Mucosa of stomach (tissue), 1 donor: ENCODE results near the gene EARS2.

Experiments used
- H3K27me3 ChIP-seq: one replicate; pipeline ENCODE4 v1.7.0; 2013; ENCODE audit warnings: mild to moderate bottlenecking, low read length; ENCODE audit not compliant: control insufficient read depth, insufficient read depth
- H3K36me3 ChIP-seq: one replicate; pipeline ENCODE4 v1.7.0; 2013; ENCODE audit warnings: low read length; ENCODE audit not compliant: control insufficient read depth, insufficient read depth
- H3K4me1 ChIP-seq: one replicate; pipeline ENCODE4 v1.7.0; 2013; ENCODE audit warnings: mild to moderate bottlenecking, low read length; ENCODE audit not compliant: control insufficient read depth, insufficient read depth
- H3K4me3 ChIP-seq: one replicate; pipeline ENCODE4 v1.7.0; 2013; ENCODE audit warnings: low read length
- H3K9ac ChIP-seq: one replicate; pipeline ENCODE4 v1.7.0; 2013; ENCODE audit warnings: mild to moderate bottlenecking, low read length, moderate library complexity
- H3K9me3 ChIP-seq: one replicate; pipeline ENCODE4 v1.7.0; 2013; ENCODE audit warnings: mild to moderate bottlenecking, low read length, moderate library complexity; ENCODE audit not compliant: control insufficient read depth
- donor health status: Pancreatic carcinoma.

EARS2 gene

GRCh38 chr16:23535901-23536300 is 21.2 kb downstream of the EARS2 start:
- Histone ChIP-seq H3K36me3 (no peaks in the 10 kb centered on the region), H3K4me1 (no peaks in the 10 kb centered on the region), H3K4me3 (no peak overlapping the region), H3K27me3 (no peaks in the 10 kb centered on the region), H3K9ac (no peak overlapping the region), H3K9me3 (no peaks in the 10 kb centered on the region)

- Histone ChIP-seq H3K9me3 (no peaks in the 10 kb centered on the region), H3K4me1 (no peaks in the 10 kb centered on the region), H3K36me3 (no peaks in the 10 kb centered on the region), H3K9ac (no peak overlapping the region), H3K27me3 (no peaks in the 10 kb centered on the region), H3K4me3 (no peak overlapping the region)
These were observed 22.0 kb downstream of the EARS2 start for GRCh38 chr16:23534868-23535860.

GRCh38 chr16:23532448-23532847 is 24.7 kb downstream of the EARS2 start:
- Histone ChIP-seq H3K9me3 (no peaks in the 10 kb centered on the region), H3K9ac (no peak overlapping the region), H3K4me3 (no peak overlapping the region), H3K36me3 (no peaks in the 10 kb centered on the region), H3K27me3 (no peaks in the 10 kb centered on the region), H3K4me1 (no peaks in the 10 kb centered on the region)

- H3K9me3 ChIP-seq = no peaks in the 10 kb centered on the region
- no peaks in the 10 kb centered on the region for H3K36me3 ChIP-seq
- no peak overlapping the region for H3K4me3 ChIP-seq
- H3K27me3 ChIP-seq = no peaks in the 10 kb centered on the region
- H3K9ac ChIP-seq = no peak overlapping the region
- no peaks in the 10 kb centered on the region for H3K4me1 ChIP-seq
These were observed 27.1 kb downstream of the EARS2 start for GRCh38 chr16:23530062-23530461.

DNA sequence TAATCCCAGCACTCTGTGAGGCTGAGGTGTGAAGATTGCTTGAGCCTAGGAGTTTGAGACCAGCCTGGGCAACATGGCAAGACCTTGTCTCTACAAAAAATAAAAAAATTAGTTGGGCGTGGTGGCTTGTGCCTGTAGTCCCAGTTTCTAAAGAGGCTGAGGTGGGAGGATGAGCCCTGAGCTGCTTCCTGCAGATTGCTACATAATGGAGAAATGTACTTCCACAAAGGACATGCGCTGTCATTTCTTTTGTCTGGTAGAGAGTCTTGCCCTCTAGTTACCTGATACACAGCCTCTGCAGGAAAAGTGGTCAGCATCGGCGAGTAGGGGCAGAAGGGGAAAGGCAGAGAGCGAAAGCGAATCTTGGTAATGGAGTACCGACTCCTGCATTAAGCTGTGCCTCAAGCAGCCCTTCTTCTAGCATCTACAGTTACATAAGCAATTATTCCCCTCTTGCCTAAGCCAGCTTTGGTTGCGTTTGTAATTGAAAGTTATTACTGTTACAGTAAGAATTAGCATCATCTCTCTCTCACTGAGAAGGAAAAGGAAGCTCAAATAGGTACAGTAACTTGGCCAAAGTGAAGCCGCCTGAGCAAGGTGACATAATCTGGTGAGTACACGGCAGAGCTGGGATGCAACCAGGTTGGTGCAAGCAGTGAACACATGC is 28.4 kb downstream of the EARS2 start:
- Histone ChIP-seq H3K36me3 (no peaks in the 10 kb centered on the region), H3K4me1 (no peaks in the 10 kb centered on the region), H3K27me3 (no peaks in the 10 kb centered on the region), H3K9ac (no peak overlapping the region), H3K4me3 (no peak overlapping the region), H3K9me3 (no peaks in the 10 kb centered on the region)

- Histone ChIP-seq H3K4me3 (no peak overlapping the region), H3K9me3 (no peaks in the 10 kb centered on the region), H3K36me3 (no peaks in the 10 kb centered on the region), H3K27me3 (no peaks in the 10 kb centered on the region), H3K9ac (no peak overlapping the region), H3K4me1 (no peaks in the 10 kb centered on the region)
These were observed 29.0 kb downstream of the EARS2 start for GRCh38 chr16:23527961-23528643.

GRCh38 chr16:23524886-23525285 is 32.3 kb downstream of the EARS2 start:
- no peak overlapping the region for H3K9ac ChIP-seq
- no peaks in the 10 kb centered on the region for H3K27me3 ChIP-seq
- H3K4me1 ChIP-seq = no peaks in the 10 kb centered on the region
- no peaks in the 10 kb centered on the region for H3K36me3 ChIP-seq
- H3K4me3 ChIP-seq = no peak overlapping the region
- H3K9me3 ChIP-seq = no peaks in the 10 kb centered on the region

GRCh38 chr16:23523876-23524385 is 33.2 kb downstream of the EARS2 start:
- Histone ChIP-seq H3K9me3 (no peaks in the 10 kb centered on the region), H3K27me3 (no peaks in the 10 kb centered on the region), H3K9ac (no peak overlapping the region), H3K4me1 (no peaks in the 10 kb centered on the region), H3K4me3 (no peak overlapping the region), H3K36me3 (no peaks in the 10 kb centered on the region)

- Histone ChIP-seq H3K4me3 (no peak overlapping the region), H3K36me3 (no peaks in the 10 kb centered on the region)
These were observed 33.8 kb downstream of the EARS2 start for GRCh38 chr16:23523321-23523720.

GRCh38 chr16:23521965-23522364 is 35.2 kb downstream of the EARS2 start:
- Histone ChIP-seq H3K4me1 (no peaks in the 10 kb centered on the region), H3K9me3 (no peaks in the 10 kb centered on the region), H3K36me3 (no peaks in the 10 kb centered on the region), H3K9ac (no peak overlapping the region), H3K27me3 (no peaks in the 10 kb centered on the region), H3K4me3 (no peak overlapping the region)

More at GRCh38 chr16:23523321-23523720, 33.8 kb downstream of the EARS2 start:
- Histone ChIP-seq H3K27me3 (no peaks in the 10 kb centered on the region), H3K9me3 (no peaks in the 10 kb centered on the region), H3K9ac (no peak overlapping the region), H3K4me1 (no peaks in the 10 kb centered on the region)

GRCh38 chr16:23521037-23521743 is 36.0 kb downstream of the EARS2 start:
- H3K4me1 ChIP-seq = no peaks in the 10 kb centered on the region
- no peaks in the 10 kb centered on the region for H3K9me3 ChIP-seq
- H3K4me3 ChIP-seq = no peak overlapping the region
- H3K27me3 ChIP-seq = no peaks in the 10 kb centered on the region
- H3K36me3 ChIP-seq = no peaks in the 10 kb centered on the region
- H3K9ac ChIP-seq = no peak overlapping the region
